Stimulated activated CD8-positive, alpha-beta memory T cell treated with anti-CD3 and anti-CD28 coated beads, Interleukin-7, amount 100 ng/mL, for 1 hour (primary cell): Measurements from ENCODE around the gene ZNF738.

ENCODE experiments used
- DNase-seq, 2 donors: peaks; one replicate each; pipeline ENCODE4 v3.0.0-alpha.2; 2020; ENCODE audit warnings: low read depth in 2 of 2

The ZNF738 gene

GRCh38 chr19:21423057-21424041 lies 64.5 kb downstream of the ZNF738 start:
- no peak for DNase-seq
